Neural progenitor cell (in vitro differentiated cells): ENCODE data around the gene CFAP58. TPM values are rescaled to one million over a fixed set of nuclear protein-coding genes. Genes with fewer than 3 reads are reported as not detected.

Experiments used
- DNase-seq: peaks from one replicate; pipeline ENCODE4 v3.0.0-alpha.2; 2016; ENCODE audit warnings: low spot score
- H2AFZ ChIP-seq: fragments of 200-600 bp; sonication (generic); replicated peaks from 2 replicates; pipeline ENCODE4 v1.6.1; 2016; ENCODE audit warnings: antibody characterized with exemption
- H3F3A ChIP-seq: fragments of 200-600 bp; sonication (generic); 2 replicates; pipeline ENCODE4 v1.6.1; 2016; ENCODE audit warnings: antibody characterized with exemption, low read depth
- H3K27ac ChIP-seq: fragments of 200-600 bp; sonication (generic); 2 replicates; pipeline ENCODE4 v1.5.1; 2016; ENCODE audit warnings: mild to moderate bottlenecking
- H3K27me3 ChIP-seq: fragments of 200-600 bp; sonication (generic); 2 replicates; pipeline ENCODE4 v1.6.1; 2016; ENCODE audit warnings: mild to moderate bottlenecking, moderate library complexity
- H3K36me3 ChIP-seq: fragments of 200-600 bp; sonication (generic); 2 replicates; pipeline ENCODE4 v1.5.1; 2016
- H3K4me1 ChIP-seq: fragments of 200-600 bp; sonication (generic); 2 replicates; pipeline ENCODE4 v1.6.1; 2016; ENCODE audit warnings: mixed run types
- H3K4me2 ChIP-seq: fragments of 200-600 bp; sonication (generic); 2 replicates; pipeline ENCODE4 v1.6.1; 2016
- H3K4me3 ChIP-seq: fragments of 200-600 bp; sonication (generic); 2 replicates; pipeline ENCODE4 v1.5.1; 2016
- H3K79me2 ChIP-seq: fragments of 200-600 bp; sonication (generic); 2 replicates; pipeline ENCODE4 v1.6.1; 2016; ENCODE audit warnings: low read depth
- H3K9ac ChIP-seq: fragments of 200-600 bp; sonication (generic); 2 replicates; pipeline ENCODE4 v1.6.1; 2016
- H3K9me3 ChIP-seq: fragments of 200-600 bp; sonication (generic); 2 replicates; pipeline ENCODE4 v1.5.1; 2016; ENCODE audit warnings: low read depth
- H4K20me1 ChIP-seq: fragments of 200-600 bp; sonication (generic); 2 replicates; pipeline ENCODE4 v1.6.1; 2016; ENCODE audit warnings: low read depth
- H3K27ac Mint-ChIP-seq: 3 replicates; pipeline ENCODE4 v1.8.0; 2021; ENCODE audit warnings: mixed read lengths
- H3K27me3 Mint-ChIP-seq: 2 replicates; pipeline ENCODE4 v1.8.0; 2022; ENCODE audit warnings: low read depth, mild to moderate bottlenecking, inconsistent platforms, moderate library complexity, mixed read lengths; ENCODE audit not compliant: insufficient read depth
- H3K36me3 Mint-ChIP-seq: 3 replicates; pipeline ENCODE4 v1.8.0; 2021; ENCODE audit warnings: mixed read lengths
- H3K4me1 Mint-ChIP-seq: 3 replicates; pipeline ENCODE4 v1.8.0; 2021; ENCODE audit warnings: mixed read lengths
- H3K4me3 Mint-ChIP-seq: 3 replicates; pipeline ENCODE4 v1.8.0; 2021; ENCODE audit warnings: mild to moderate bottlenecking, moderate library complexity, mixed read lengths
- H3K9me3 Mint-ChIP-seq: 3 replicates; pipeline ENCODE4 v1.8.0; 2020; ENCODE audit warnings: mixed read lengths
- CTCF ChIP-seq: fragments of 200-600 bp; sonication (generic); IDR thresholded peaks from 2 replicates; pipeline ENCODE4 v1.5.1; 2017; ENCODE audit warnings: antibody characterized with exemption, mild to moderate bottlenecking
- EZH2 ChIP-seq: fragments of 200-600 bp; sonication (generic); IDR thresholded peaks from 2 replicates; pipeline ENCODE4 v1.6.1; 2017; ENCODE audit warnings: antibody characterized with exemption, mild to moderate bottlenecking, moderate library complexity
- EZH2phosphoT487 ChIP-seq: fragments of 200-600 bp; sonication (generic); IDR thresholded peaks from 2 replicates; pipeline ENCODE4 v1.6.1; 2017; ENCODE audit warnings: antibody characterized with exemption
- total RNA-seq: library from RNA; depleted of rRNA; stranded (reverse); fragments of >200 nt; gene quantifications from 2 replicates; pipeline ENCODE4 v1.2.3, GENCODE V29; 2015; ENCODE audit warnings: low replicate concordance

CFAP58 gene
- total RNA-seq, 1 donor from 2014 or later: 1.7 TPM

- no peak overlapping the region for H3K27ac ChIP-seq
- Mint-ChIP-seq H3K4me3 (no peak overlapping the region), H3K4me1 (no peaks in the 10 kb centered on the region), H3K27me3 (no peaks in the 10 kb centered on the region), H3K9me3 (no peaks in the 10 kb centered on the region), H3K36me3 (no peaks in the 10 kb centered on the region), H3K27ac (no peak overlapping the region)
- no peaks in the 10 kb centered on the region for H3K9me3 ChIP-seq
- no peaks in the 10 kb centered on the region for H3K36me3 ChIP-seq
- no peaks in the 10 kb centered on the region for H3F3A ChIP-seq
- TF ChIP-seq EZH2phosphoT487: no peak
- TF ChIP-seq EZH2: no peak
- no peak for TF ChIP-seq CTCF
- DNase-seq: no peak
- no peaks in the 10 kb centered on the region for H3K79me2 ChIP-seq
- no peaks in the 10 kb centered on the region for H3K27me3 ChIP-seq
- no peaks in the 10 kb centered on the region for H3K4me1 ChIP-seq
- no peak overlapping the region for H2AFZ ChIP-seq
- H3K9ac ChIP-seq: no peak overlapping the region
- no peaks in the 10 kb centered on the region for H4K20me1 ChIP-seq
- H3K4me2 ChIP-seq: no peak overlapping the region
- H3K4me3 ChIP-seq: no peak overlapping the region
Measured at GRCh38 chr10:104393387-104393786, 39.8 kb downstream of the CFAP58 start.

DNA sequence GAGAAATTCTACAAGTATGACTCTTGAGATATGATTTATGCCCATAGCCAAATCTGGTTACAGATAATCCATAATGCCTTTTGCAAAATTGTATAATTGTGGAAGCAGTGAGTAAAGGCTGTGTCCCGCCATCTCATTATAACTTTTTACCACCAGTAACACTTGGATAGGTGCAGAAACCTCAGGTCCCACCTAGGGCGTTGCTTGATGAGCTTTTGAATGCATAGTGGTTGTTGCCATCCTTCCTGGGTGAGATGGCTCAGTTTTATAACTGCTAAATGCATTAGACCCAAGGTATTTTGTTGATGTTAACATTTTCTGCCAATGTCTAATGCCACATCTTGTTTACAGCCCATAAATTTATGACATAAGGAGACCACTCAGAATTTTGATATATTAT lies 42.9 kb downstream of the CFAP58 start:
- TF ChIP-seq CTCF: no peak
- no peak for TF ChIP-seq EZH2
- TF ChIP-seq EZH2phosphoT487: no peak
- H3F3A ChIP-seq: no peaks in the 10 kb centered on the region
- H3K4me3 ChIP-seq: no peak overlapping the region
- H2AFZ ChIP-seq: no peak overlapping the region
- H3K27ac Mint-ChIP-seq: no peak overlapping the region
- no peaks in the 10 kb centered on the region for H3K9me3 ChIP-seq
- no peaks in the 10 kb centered on the region for H3K79me2 ChIP-seq
- no peaks in the 10 kb centered on the region for H3K4me1 Mint-ChIP-seq
- no peaks in the 10 kb centered on the region for H3K9me3 Mint-ChIP-seq
- no peak for DNase-seq
- H3K27me3 ChIP-seq: no peaks in the 10 kb centered on the region
- no peak overlapping the region for H3K4me2 ChIP-seq
- H3K27me3 Mint-ChIP-seq: no peaks in the 10 kb centered on the region
- H3K36me3 Mint-ChIP-seq: no peaks in the 10 kb centered on the region
- H3K4me1 ChIP-seq: no peaks in the 10 kb centered on the region
- H3K4me3 Mint-ChIP-seq: no peak overlapping the region
- no peaks in the 10 kb centered on the region for H3K36me3 ChIP-seq
- H4K20me1 ChIP-seq: no peaks in the 10 kb centered on the region
- H3K27ac ChIP-seq: no peak overlapping the region
- H3K9ac ChIP-seq: no peak overlapping the region

- Histone ChIP-seq H3K27me3 (no peaks in the 10 kb centered on the region), H3K36me3 (no peaks in the 10 kb centered on the region), H3F3A (no peaks in the 10 kb centered on the region), H4K20me1 (no peaks in the 10 kb centered on the region), H3K4me1 (no peaks in the 10 kb centered on the region), H3K9me3 (no peaks in the 10 kb centered on the region), H3K4me3 (no peak overlapping the region), H3K9ac (no peak overlapping the region), H3K27ac (no peak overlapping the region), H2AFZ (no peak overlapping the region), H3K4me2 (no peak overlapping the region), H3K79me2 (no peaks in the 10 kb centered on the region)
- Mint-ChIP-seq H3K27me3 (peaks cover 3% of the 10 kb centered on the region), H3K27ac (no peak overlapping the region), H3K4me1 (peaks cover 4% of the 10 kb centered on the region), H3K9me3 (no peaks in the 10 kb centered on the region), H3K36me3 (no peaks in the 10 kb centered on the region), H3K4me3 (no peak overlapping the region)
- DNase-seq: no peak
- TF ChIP-seq EZH2 (no peak), EZH2phosphoT487 (no peak), CTCF (no peak)
Measured at GRCh38 chr10:104403636-104404035, 50.0 kb downstream of the CFAP58 start.
